AG09309 (cell line): ENCODE measurements around the gene FBN1.
A peak's percentile ranks its signal among the peaks of the same experiment; 100 is the strongest.

Experiments
- DNase-seq: peaks from one replicate; pipeline ENCODE4 v3.0.0-alpha.2; 2010; ENCODE audit warnings: low read depth
- H3K4me3 ChIP-seq: 2 replicates; pipeline ENCODE4 v1.5.1; 2011; ENCODE audit warnings: mild to moderate bottlenecking, low read depth, low read length, moderate library complexity; ENCODE audit not compliant: control insufficient read depth
- TF ChIP-seq, protein P1 (sequence below): IDR thresholded peaks from 2 replicates; pipeline ENCODE4 v1.5.1; 2011; ENCODE audit warnings: mild to moderate bottlenecking, low read depth, low read length, inconsistent platforms; ENCODE audit not compliant: insufficient read depth, control insufficient read depth; ENCODE audit errors: missing control alignments

FBN1 gene

DNA sequence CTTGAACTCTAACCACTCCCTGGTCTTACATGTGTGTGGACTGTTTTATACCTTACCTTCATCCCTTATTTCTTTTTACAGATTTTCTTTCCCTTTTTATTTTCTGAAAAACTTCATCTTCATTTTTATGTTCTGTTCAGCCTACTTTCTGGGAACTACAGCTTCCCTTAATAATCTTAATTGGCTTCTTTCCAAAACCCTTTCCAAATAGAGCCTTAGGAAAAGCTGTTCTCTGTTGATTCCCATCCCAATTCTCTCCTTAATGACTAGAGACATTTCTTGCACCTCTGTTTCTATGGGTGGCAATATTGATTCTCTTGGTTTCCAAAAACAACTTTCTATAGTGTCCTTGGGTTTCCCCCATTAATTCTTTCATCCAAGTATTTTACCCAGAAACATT lies 179.4 kb downstream of the FBN1 start:
- DNase-seq: no peak
- H3K4me3 ChIP-seq: no peak overlapping the region
- TF ChIP-seq, protein P1, sequence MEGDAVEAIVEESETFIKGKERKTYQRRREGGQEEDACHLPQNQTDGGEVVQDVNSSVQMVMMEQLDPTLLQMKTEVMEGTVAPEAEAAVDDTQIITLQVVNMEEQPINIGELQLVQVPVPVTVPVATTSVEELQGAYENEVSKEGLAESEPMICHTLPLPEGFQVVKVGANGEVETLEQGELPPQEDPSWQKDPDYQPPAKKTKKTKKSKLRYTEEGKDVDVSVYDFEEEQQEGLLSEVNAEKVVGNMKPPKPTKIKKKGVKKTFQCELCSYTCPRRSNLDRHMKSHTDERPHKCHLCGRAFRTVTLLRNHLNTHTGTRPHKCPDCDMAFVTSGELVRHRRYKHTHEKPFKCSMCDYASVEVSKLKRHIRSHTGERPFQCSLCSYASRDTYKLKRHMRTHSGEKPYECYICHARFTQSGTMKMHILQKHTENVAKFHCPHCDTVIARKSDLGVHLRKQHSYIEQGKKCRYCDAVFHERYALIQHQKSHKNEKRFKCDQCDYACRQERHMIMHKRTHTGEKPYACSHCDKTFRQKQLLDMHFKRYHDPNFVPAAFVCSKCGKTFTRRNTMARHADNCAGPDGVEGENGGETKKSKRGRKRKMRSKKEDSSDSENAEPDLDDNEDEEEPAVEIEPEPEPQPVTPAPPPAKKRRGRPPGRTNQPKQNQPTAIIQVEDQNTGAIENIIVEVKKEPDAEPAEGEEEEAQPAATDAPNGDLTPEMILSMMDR: no peak

DNA sequence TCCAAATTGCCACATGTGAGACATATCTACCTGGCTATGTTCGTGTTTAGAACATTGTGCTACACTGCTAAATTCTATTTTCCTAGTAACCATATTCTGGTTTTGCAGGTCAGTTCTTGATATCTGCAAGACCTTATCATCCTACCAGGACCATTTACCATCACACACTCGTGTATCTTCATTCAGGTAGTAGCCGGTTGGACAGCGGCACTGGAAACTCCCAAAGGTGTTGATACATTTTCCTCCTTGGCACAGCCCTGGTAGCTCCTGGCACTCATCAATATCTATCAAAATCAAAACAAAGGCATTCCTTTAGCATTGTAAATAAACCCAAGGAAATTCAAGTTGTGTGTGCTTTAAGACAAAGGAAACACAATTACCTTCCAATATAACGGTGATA lies 180.1 kb downstream of the FBN1 start:
- no peak overlapping the region for H3K4me3 ChIP-seq
- no peak for DNase-seq
- TF ChIP-seq, protein P1: no peak

DNA sequence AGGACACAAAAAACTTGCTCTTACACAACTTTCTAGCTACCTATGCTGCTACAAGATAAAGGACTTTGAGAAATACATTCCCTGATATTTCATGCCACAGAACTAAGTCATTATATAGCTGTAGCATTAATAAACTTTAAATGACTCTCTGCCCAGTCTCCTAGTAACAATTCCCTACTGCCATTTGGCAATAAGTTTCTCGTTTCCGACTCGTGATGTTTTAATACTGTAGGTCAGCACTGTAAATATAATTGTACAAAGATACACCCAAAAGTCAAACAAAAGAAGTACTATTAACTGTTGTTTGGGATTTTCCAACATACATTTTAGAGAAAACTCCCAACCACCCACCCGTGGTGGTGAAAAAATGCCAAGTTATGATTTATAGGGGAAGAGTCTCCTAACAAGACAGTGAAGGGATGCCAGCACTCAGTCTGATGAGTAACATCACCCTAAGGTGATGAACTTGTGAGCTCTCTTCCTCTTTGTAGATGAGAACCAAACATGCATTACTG lies 182.1 kb downstream of the FBN1 start:
- DNase-seq: no peak
- no peak overlapping the region for H3K4me3 ChIP-seq
- TF ChIP-seq, protein P1: no peak

DNA sequence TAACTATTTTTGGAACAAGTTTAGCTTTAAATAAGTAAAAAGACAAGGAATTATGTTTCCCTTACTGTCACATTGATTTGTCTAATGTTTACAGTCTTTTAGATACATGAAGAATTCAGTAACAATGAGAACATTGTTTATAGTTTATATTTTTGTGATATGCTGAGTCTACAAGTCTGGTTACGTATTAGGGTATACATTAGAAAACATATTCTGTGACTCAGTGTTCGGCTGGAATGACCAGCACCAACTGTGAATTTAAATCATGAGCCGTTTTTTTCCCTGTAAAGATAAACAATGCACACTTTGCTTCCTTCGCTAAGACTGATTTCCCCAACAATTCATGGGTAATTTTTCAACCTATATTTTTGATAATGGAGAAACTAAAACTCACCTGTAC lies 182.8 kb downstream of the FBN1 start:
- no peak for DNase-seq
- TF ChIP-seq, protein P1: no peak
- H3K4me3 ChIP-seq: no peak overlapping the region

DNA sequence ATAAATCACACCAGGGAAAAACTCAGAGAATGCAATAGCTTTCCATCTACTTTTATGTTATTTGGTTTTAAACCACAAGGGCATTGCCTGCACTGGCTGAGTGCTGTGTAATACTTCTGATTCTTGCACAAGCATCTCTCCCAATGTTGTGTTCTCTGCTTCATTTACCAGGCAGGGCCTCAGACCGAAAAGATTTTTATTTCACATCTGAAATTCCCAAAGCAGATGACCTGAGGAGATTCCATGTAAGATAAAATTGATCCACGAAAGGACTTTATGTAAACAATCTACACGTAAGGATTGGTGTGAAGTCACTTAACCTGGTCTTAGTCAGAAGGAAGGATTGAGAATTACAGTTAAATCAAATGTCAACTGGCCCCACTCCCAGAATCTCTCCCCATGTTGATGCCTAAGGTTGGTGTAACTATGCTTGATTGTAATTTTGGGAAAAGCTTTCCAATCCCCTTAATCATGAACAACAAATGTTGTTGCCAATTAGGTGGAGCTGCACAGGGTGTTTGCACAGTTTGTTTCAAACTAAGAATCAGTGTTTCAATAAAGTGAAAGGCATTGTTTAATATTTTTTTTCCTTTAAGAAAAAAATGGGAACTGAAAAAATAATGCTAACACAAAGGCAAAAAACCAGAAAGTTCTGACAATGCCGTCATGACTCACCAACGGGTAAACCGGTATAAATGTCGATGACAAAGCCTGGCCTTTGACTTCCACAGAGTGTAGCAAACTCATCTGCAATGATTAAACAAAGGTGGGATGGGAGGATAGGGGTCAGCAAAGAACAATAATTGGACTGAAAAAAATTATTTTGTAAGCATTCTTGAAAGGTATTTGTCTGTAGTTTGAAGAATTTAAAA lies 185.7 kb downstream of the FBN1 start:
- DNase-seq: peak; percentile 90
- H3K4me3 ChIP-seq: no peak overlapping the region
- TF ChIP-seq, protein P1: peak; percentile 5

DNA sequence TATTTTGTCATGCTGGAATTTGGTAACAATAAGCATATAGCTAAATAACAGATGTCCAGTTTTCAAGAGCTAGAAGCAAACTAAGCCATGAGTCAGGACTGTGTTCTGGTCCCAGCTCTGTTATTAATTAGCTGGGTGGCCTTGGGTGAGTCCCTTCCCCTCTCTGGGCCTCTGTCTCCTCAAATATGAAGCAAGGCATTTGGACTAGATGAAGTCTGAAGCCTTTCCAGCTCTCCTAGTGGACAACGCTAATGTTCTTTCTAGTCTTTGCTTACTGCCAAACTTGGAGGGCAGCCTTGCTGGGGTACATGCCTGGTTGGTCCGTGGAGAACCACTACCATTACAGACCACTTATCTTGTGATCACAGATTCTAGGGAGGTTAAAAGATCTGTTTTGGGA lies 186.6 kb downstream of the FBN1 start:
- TF ChIP-seq, protein P1: no peak
- no peak for DNase-seq
- H3K4me3 ChIP-seq: no peak overlapping the region

DNA sequence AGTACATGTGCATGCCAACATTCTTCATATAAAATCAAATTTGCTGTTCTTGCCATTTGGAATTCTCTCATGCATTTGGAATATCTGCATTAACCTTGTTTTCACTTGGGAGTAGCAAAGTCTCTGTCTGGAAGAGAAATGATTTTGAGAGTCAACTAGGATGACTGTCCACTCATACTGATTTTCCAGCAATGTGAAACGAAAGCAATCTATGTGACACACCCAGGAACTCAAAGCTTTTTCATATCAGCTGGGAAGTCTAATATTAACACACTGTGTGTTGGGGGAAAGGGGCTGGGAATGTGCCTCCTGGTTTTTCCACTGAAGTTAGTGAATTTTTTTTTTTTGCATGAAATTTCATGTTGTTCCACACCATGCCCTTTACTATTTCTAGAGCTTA lies 189.4 kb downstream of the FBN1 start:
- no peak overlapping the region for H3K4me3 ChIP-seq
- TF ChIP-seq, protein P1: no peak
- no peak for DNase-seq
